KMS-11 (cell line): ENCODE results near the gene TCL1B.

ENCODE experiments used
- H2AFZ ChIP-seq: fragments of 200-600 bp; sonication (generic); 2 replicates; pipeline ENCODE4 v1.6.1; 2016; ENCODE audit warnings: antibody characterized with exemption, mixed run types, low read depth
- H3K27ac ChIP-seq: fragments of 200-600 bp; sonication (generic); 2 replicates; pipeline ENCODE4 v1.6.1; 2016; ENCODE audit warnings: mild to moderate bottlenecking, mixed run types
- H3K27me3 ChIP-seq: fragments of 200-600 bp; sonication (generic); 2 replicates; pipeline ENCODE4 v1.6.1; 2017; ENCODE audit warnings: mild to moderate bottlenecking, low read depth, mixed run types, moderate library complexity; ENCODE audit not compliant: insufficient read depth
- H3K36me3 ChIP-seq: fragments of 200-600 bp; sonication (generic); 2 replicates; pipeline ENCODE4 v1.6.1; 2017; ENCODE audit warnings: mild to moderate bottlenecking, mixed run types; ENCODE audit not compliant: insufficient read depth
- H3K4me1 ChIP-seq: fragments of 200-600 bp; sonication (generic); 2 replicates; pipeline ENCODE4 v1.6.1; 2016; ENCODE audit warnings: mild to moderate bottlenecking, low read depth, mixed run types; ENCODE audit not compliant: poor library complexity, severe bottlenecking
- H3K4me2 ChIP-seq: fragments of 200-600 bp; sonication (generic); 2 replicates; pipeline ENCODE4 v1.7.0; 2016; ENCODE audit warnings: mild to moderate bottlenecking, mixed run types
- H3K4me3 ChIP-seq: fragments of 200-600 bp; sonication (generic); IDR thresholded peaks from 2 replicates; pipeline ENCODE4 v1.6.1; 2017; ENCODE audit warnings: low read depth, low read length, mixed read lengths; ENCODE audit not compliant: insufficient read depth
- H3K79me2 ChIP-seq: fragments of 200-600 bp; sonication (generic); 2 replicates; pipeline ENCODE4 v1.6.1; 2016; ENCODE audit warnings: low read depth, mixed run types; ENCODE audit not compliant: insufficient read depth
- H3K9ac ChIP-seq: fragments of 200-600 bp; sonication (generic); 2 replicates; pipeline ENCODE4 v1.6.1; 2016; ENCODE audit warnings: mild to moderate bottlenecking, mixed run types
- H4K20me1 ChIP-seq: fragments of 200-600 bp; sonication (generic); 2 replicates; pipeline ENCODE4 v1.6.1; 2016; ENCODE audit warnings: mild to moderate bottlenecking, mixed run types; ENCODE audit not compliant: insufficient read depth
- CTCF ChIP-seq: fragments of 200-600 bp; sonication (generic); conservative IDR thresholded peaks from 2 replicates; pipeline ENCODE4 v1.6.1; 2017; ENCODE audit warnings: low read depth, mild to moderate bottlenecking, antibody characterized with exemption, low read length, moderate library complexity, mixed read lengths

TCL1B gene

GRCh38 chr14:95686935-95687334, 709 bp downstream of the TCL1B start:
- Histone ChIP-seq H3K27me3 (no peaks in the 10 kb centered on the region), H3K36me3 (no peaks in the 10 kb centered on the region), H3K4me1 (no peaks in the 10 kb centered on the region), H4K20me1 (no peaks in the 10 kb centered on the region), H3K9ac (no peak overlapping the region), H3K4me3 (no peak overlapping the region), H2AFZ (no peak overlapping the region), H3K4me2 (no peak overlapping the region), H3K79me2 (no peaks in the 10 kb centered on the region), H3K27ac (no peak overlapping the region)
- no peak for TF ChIP-seq CTCF

GRCh38 chr14:95689441-95689840, 3.2 kb downstream of the TCL1B start:
- H3K36me3 ChIP-seq, result no peaks in the 10 kb centered on the region
- no peaks in the 10 kb centered on the region for H3K79me2 ChIP-seq
- no peak overlapping the region for H3K4me3 ChIP-seq
- H4K20me1 ChIP-seq, result no peaks in the 10 kb centered on the region
- H3K4me2 ChIP-seq, result no peak overlapping the region
- TF ChIP-seq CTCF, result no peak
- no peak overlapping the region for H2AFZ ChIP-seq
- no peak overlapping the region for H3K9ac ChIP-seq
- no peaks in the 10 kb centered on the region for H3K4me1 ChIP-seq
- no peak overlapping the region for H3K27ac ChIP-seq
- H3K27me3 ChIP-seq, result no peaks in the 10 kb centered on the region

- no peak overlapping the region for H3K4me3 ChIP-seq
- H3K4me1 ChIP-seq, result no peaks in the 10 kb centered on the region
- H3K79me2 ChIP-seq, result no peaks in the 10 kb centered on the region
- no peaks in the 10 kb centered on the region for H3K36me3 ChIP-seq
- no peaks in the 10 kb centered on the region for H4K20me1 ChIP-seq
- H3K27ac ChIP-seq, result no peak overlapping the region
- H3K27me3 ChIP-seq, result no peaks in the 10 kb centered on the region
- no peak overlapping the region for H3K4me2 ChIP-seq
- H2AFZ ChIP-seq, result no peak overlapping the region
- TF ChIP-seq CTCF, result no peak
- no peak overlapping the region for H3K9ac ChIP-seq
Observed at GRCh38 chr14:95690815-95691214, 4.6 kb downstream of the TCL1B start.

- Histone ChIP-seq H4K20me1 (no peaks in the 10 kb centered on the region), H3K36me3 (no peaks in the 10 kb centered on the region), H3K4me2 (no peak overlapping the region), H2AFZ (no peak overlapping the region), H3K27me3 (no peaks in the 10 kb centered on the region), H3K4me1 (no peaks in the 10 kb centered on the region), H3K9ac (no peak overlapping the region), H3K79me2 (no peaks in the 10 kb centered on the region), H3K4me3 (no peak overlapping the region), H3K27ac (no peak overlapping the region)
- TF ChIP-seq CTCF, result no peak
Observed at GRCh38 chr14:95691591-95691990, 5.4 kb downstream of the TCL1B start.

- no peak for TF ChIP-seq CTCF
- no peaks in the 10 kb centered on the region for H3K4me1 ChIP-seq
- no peak overlapping the region for H3K4me3 ChIP-seq
- no peak overlapping the region for H3K9ac ChIP-seq
- no peak overlapping the region for H2AFZ ChIP-seq
- H3K4me2 ChIP-seq, result no peak overlapping the region
- no peaks in the 10 kb centered on the region for H3K79me2 ChIP-seq
- H3K27ac ChIP-seq, result no peak overlapping the region
- H3K27me3 ChIP-seq, result no peaks in the 10 kb centered on the region
- no peaks in the 10 kb centered on the region for H4K20me1 ChIP-seq
- H3K36me3 ChIP-seq, result no peaks in the 10 kb centered on the region
Observed at GRCh38 chr14:95692109-95692508, 5.9 kb downstream of the TCL1B start.
